Measurements from ENCODE around the gene AUH. TPM values are rescaled to one million over a fixed set of nuclear protein-coding genes. Genes with fewer than 3 reads are reported as not detected.
A peak's percentile ranks its signal among the peaks of the same experiment; 100 is the strongest.

AUH gene
- total and polyA plus RNA-seq, 9 of the 15 experiments (the other 6 are each of a cell fraction or from before 2014, with no cell fraction given): 3.4 to 29.0 (median 10.1) TPM

DNA sequence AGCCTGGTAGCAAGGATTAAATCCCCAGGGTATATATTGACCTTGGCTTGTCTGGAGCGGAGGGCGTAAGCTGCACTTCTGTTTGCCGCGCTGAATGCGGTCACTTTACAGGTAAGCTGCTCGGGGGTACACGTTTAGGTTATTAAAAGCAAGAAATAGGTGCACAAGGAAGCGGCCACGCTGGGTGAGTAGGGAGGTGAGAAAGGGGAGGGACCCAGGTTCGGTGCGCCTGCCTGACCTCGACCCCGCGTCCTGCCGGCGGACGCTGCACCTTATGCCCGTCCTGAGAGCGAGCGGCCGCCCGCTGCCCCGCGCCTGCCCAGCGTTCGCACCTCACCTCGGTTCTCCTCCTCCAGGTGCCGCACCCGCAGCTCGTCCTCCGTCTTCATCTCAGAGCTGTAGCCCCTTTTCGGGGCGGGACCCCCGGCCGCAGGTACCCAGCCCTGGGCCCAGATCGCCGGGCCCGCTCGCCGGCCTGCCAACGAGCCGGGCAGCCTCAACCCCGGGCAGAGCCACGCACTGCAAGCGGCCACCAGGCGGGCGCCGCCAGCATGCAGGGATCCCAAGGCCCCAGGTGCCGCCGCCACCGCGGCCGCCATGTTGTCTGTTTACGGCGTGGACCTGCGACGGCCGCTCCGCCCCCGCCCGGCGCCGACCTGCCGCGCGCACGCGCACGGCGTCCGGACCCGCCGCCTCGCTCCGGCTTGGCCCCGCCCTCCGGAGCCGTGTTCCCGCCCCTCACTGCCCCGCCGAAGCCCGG, at the start of gene AUH (continued):
- no peak for TF ChIP-seq ZNF398 (CRISPR knock-in tag; IDR thresholded peaks at IDR 0.05)
- peak; percentile 38; the same call in 1 of the 2 replicates for TF ChIP-seq L3MBTL2 (IDR thresholded peaks at IDR 0.05)
- TF ChIP-seq SAP30 (IDR thresholded peaks at IDR 0.05; ENCODE audit: borderline replicate concordance, insufficient read depth, low read depth, low read length, poor library complexity, severe bottlenecking): peak; percentile 80
- peak; percentile 17; the same call in 1 of the 2 replicates for TF ChIP-seq ZBTB9 (CRISPR knock-in tag; IDR thresholded peaks at IDR 0.05)
- 0 out of 2 replicates have a peak, but pooled peaks have one; percentile 29 for TF ChIP-seq POLR2H (tag; IDR thresholded peaks at IDR 0.05; ENCODE audit: low read depth)
- TF ChIP-seq TARDBP (IDR thresholded peaks at IDR 0.05): no peak
- peak; percentile 82 for TF ChIP-seq CXXC5 (CRISPR knock-in tag; IDR thresholded peaks at IDR 0.05)
- peak; percentile 15; the same call in 1 of the 2 replicates for TF ChIP-seq CEBPG (CRISPR knock-in tag; IDR thresholded peaks at IDR 0.05)
- TF ChIP-seq CEBPG (tag; conservative IDR thresholded peaks at IDR 0.05 in 1 of 2, IDR thresholded peaks at IDR 0.05 in 1 of 2): no peak
- TF ChIP-seq CTBP1 (IDR thresholded peaks at IDR 0.05; ENCODE audit: borderline replicate concordance): peak; percentile 72
- TF ChIP-seq POLR2A (conservative IDR thresholded peaks at IDR 0.05): peak; percentile 81
- TF ChIP-seq ZNF253 (CRISPR knock-in tag; conservative IDR thresholded peaks at IDR 0.05): no peak
- no peak for TF ChIP-seq ZNF444 (CRISPR knock-in tag; IDR thresholded peaks at IDR 0.05)
- TF ChIP-seq, protein P1, sequence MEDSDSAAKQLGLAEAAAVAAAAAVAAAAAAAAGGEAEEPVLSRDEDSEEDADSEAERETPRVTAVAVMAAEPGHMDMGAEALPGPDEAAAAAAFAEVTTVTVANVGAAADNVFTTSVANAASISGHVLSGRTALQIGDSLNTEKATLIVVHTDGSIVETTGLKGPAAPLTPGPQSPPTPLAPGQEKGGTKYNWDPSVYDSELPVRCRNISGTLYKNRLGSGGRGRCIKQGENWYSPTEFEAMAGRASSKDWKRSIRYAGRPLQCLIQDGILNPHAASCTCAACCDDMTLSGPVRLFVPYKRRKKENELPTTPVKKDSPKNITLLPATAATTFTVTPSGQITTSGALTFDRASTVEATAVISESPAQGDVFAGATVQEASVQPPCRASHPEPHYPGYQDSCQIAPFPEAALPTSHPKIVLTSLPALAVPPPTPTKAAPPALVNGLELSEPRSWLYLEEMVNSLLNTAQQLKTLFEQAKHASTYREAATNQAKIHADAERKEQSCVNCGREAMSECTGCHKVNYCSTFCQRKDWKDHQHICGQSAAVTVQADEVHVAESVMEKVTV (CRISPR knock-in tag; IDR thresholded peaks at IDR 0.05): no peak
- TF ChIP-seq, protein P2, sequence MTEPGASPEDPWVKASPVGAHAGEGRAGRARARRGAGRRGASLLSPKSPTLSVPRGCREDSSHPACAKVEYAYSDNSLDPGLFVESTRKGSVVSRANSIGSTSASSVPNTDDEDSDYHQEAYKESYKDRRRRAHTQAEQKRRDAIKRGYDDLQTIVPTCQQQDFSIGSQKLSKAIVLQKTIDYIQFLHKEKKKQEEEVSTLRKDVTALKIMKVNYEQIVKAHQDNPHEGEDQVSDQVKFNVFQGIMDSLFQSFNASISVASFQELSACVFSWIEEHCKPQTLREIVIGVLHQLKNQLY (CRISPR knock-in tag; conservative IDR thresholded peaks at IDR 0.05): no peak
- TF ChIP-seq RFX7 (CRISPR knock-in tag; IDR thresholded peaks at IDR 0.05): no peak
- no peak for TF ChIP-seq ZMIZ1 (IDR thresholded peaks at IDR 0.05; ENCODE audit: low read depth in 2 of 2, low read length in 2 of 2)
- TF ChIP-seq BMI1 (IDR thresholded peaks at IDR 0.05; ENCODE audit: low read length): no peak
- TF ChIP-seq NFIC (IDR thresholded peaks at IDR 0.05): no peak

Data from K562 (cell line).